HUES6 (cell line): Measurements from ENCODE around the gene ARHGAP30.
"Not testable (repeated sequence)": the region's sequence is repeated elsewhere in the genome, so short reads cannot be mapped to it uniquely, and the experiment has no call there.

Source experiments
- H3K27ac ChIP-seq: 2 replicates; pipeline ENCODE4 v1.7.0; 2013; ENCODE audit warnings: low read depth, mild to moderate bottlenecking, low read length, inconsistent platforms
- H3K27me3 ChIP-seq: 2 replicates; pipeline ENCODE4 v1.6.1; 2013; ENCODE audit warnings: low read length; ENCODE audit not compliant: control insufficient read depth, insufficient read depth
- H3K36me3 ChIP-seq: 2 replicates; pipeline ENCODE4 v1.6.1; 2013; ENCODE audit warnings: low read length; ENCODE audit not compliant: control insufficient read depth, insufficient read depth
- H3K4me1 ChIP-seq: 2 replicates; pipeline ENCODE4 v1.6.1; 2013; ENCODE audit warnings: low read length; ENCODE audit not compliant: control insufficient read depth, insufficient read depth
- H3K4me3 ChIP-seq: 2 replicates; pipeline ENCODE4 v1.5.1; 2013; ENCODE audit warnings: low read depth, low read length
- H3K9ac ChIP-seq: one replicate; pipeline ENCODE4 v1.6.1; 2013; ENCODE audit warnings: mild to moderate bottlenecking, low read length
- H3K9me3 ChIP-seq: 2 replicates; pipeline ENCODE4 v1.6.1; 2013; ENCODE audit warnings: low read depth, low read length; ENCODE audit not compliant: control insufficient read depth, insufficient read depth

Gene ARHGAP30

GRCh38 chr1:161019111-161019660 is 50.5 kb downstream of the ARHGAP30 start:
- H3K27me3 ChIP-seq, H3K36me3 ChIP-seq, H3K9me3 ChIP-seq: not testable (repeated sequence)
- Histone ChIP-seq H3K4me1 (peaks cover 24% of the 10 kb centered on the region), H3K4me3 (peak overlapping the region; percentile 90), H3K27ac (peak overlapping the region; percentile 74; the same call in 1 of the 2 replicates), H3K9ac (peak overlapping the region; percentile 95)

- Histone ChIP-seq H3K27me3 (no peaks in the 10 kb centered on the region), H3K36me3 (peaks cover under 1% of the 10 kb centered on the region; the same call in 1 of the 2 replicates), H3K4me3 (peak overlapping the region; percentile 90), H3K9me3 (no peaks in the 10 kb centered on the region), H3K9ac (no peak overlapping the region), H3K27ac (no peak overlapping the region), H3K4me1 (peaks cover 30% of the 10 kb centered on the region)
These were observed 51.1 kb downstream of the ARHGAP30 start for GRCh38 chr1:161018631-161018930.

GRCh38 chr1:161017756-161018630 is 51.7 kb downstream of the ARHGAP30 start:
- H3K27ac ChIP-seq, result 0 out of 2 replicates have a peak overlapping the region, but pooled peaks have one; percentile 2
- no peaks in the 10 kb centered on the region for H3K27me3 ChIP-seq
- peaks cover 6% of the 10 kb centered on the region; the same call in 1 of the 2 replicates for H3K36me3 ChIP-seq
- H3K4me3 ChIP-seq, result peak overlapping the region; percentile 90
- peak overlapping the region; percentile 18 for H3K9ac ChIP-seq
- H3K4me1 ChIP-seq, result peaks cover 36% of the 10 kb centered on the region
- no peaks in the 10 kb centered on the region for H3K9me3 ChIP-seq

- H3K27ac ChIP-seq, result not testable (repeated sequence)
These were observed 52.5 kb downstream of the ARHGAP30 start for GRCh38 chr1:161017181-161017580.

GRCh38 chr1:161016683-161017082 is 53.0 kb downstream of the ARHGAP30 start:
- not testable (repeated sequence) for H3K27ac ChIP-seq, H3K27me3 ChIP-seq, H3K9me3 ChIP-seq, H3K36me3 ChIP-seq, H3K9ac ChIP-seq, H3K4me3 ChIP-seq
- H3K4me1 ChIP-seq, result peaks cover 40% of the 10 kb centered on the region

More at GRCh38 chr1:161017181-161017580, 52.5 kb downstream of the ARHGAP30 start:
- H3K4me3 ChIP-seq, result 0 out of 2 replicates have a peak overlapping the region, but pooled peaks have one; percentile 16
- not testable (repeated sequence) for H3K36me3 ChIP-seq, H3K9me3 ChIP-seq, H3K9ac ChIP-seq, H3K27me3 ChIP-seq
- H3K4me1 ChIP-seq, result peaks cover 38% of the 10 kb centered on the region

- Histone ChIP-seq H3K4me1 (peaks cover 36% of the 10 kb centered on the region), H3K4me3 (no peak overlapping the region), H3K9me3 (no peaks in the 10 kb centered on the region), H3K36me3 (peaks cover 13% of the 10 kb centered on the region), H3K27ac (peak overlapping the region; percentile 20; the same call in 1 of the 2 replicates), H3K27me3 (no peaks in the 10 kb centered on the region), H3K9ac (peak overlapping the region; percentile 14)
These were observed 56.0 kb downstream of the ARHGAP30 start for GRCh38 chr1:161013488-161014230.

GRCh38 chr1:161013131-161013487 is 56.6 kb downstream of the ARHGAP30 start:
- peak overlapping the region; percentile 10 for H3K9ac ChIP-seq
- no peaks in the 10 kb centered on the region for H3K9me3 ChIP-seq
- no peak overlapping the region for H3K4me3 ChIP-seq
- H3K27ac ChIP-seq, result peak overlapping the region; percentile 20; the same call in 1 of the 2 replicates
- no peaks in the 10 kb centered on the region for H3K27me3 ChIP-seq
- H3K4me1 ChIP-seq, result peaks cover 33% of the 10 kb centered on the region
- H3K36me3 ChIP-seq, result peaks cover 14% of the 10 kb centered on the region

GRCh38 chr1:161012420-161012819 is 57.3 kb downstream of the ARHGAP30 start:
- H3K9me3 ChIP-seq, result no peaks in the 10 kb centered on the region
- no peaks in the 10 kb centered on the region for H3K27me3 ChIP-seq
- no peak overlapping the region for H3K9ac ChIP-seq
- H3K4me3 ChIP-seq, result no peak overlapping the region
- peaks cover 14% of the 10 kb centered on the region for H3K36me3 ChIP-seq
- peaks cover 26% of the 10 kb centered on the region for H3K4me1 ChIP-seq
- no peak overlapping the region for H3K27ac ChIP-seq

GRCh38 chr1:161009602-161010211 is 60.0 kb downstream of the ARHGAP30 start:
- H3K27me3 ChIP-seq, result no peaks in the 10 kb centered on the region
- no peak overlapping the region for H3K9ac ChIP-seq
- peaks cover 27% of the 10 kb centered on the region for H3K4me1 ChIP-seq
- H3K27ac ChIP-seq, result no peak overlapping the region
- no peak overlapping the region for H3K4me3 ChIP-seq
- H3K9me3 ChIP-seq, result no peaks in the 10 kb centered on the region
- peaks cover 14% of the 10 kb centered on the region for H3K36me3 ChIP-seq

GRCh38 chr1:161008869-161009510 is 60.7 kb downstream of the ARHGAP30 start:
- H3K27ac ChIP-seq, result no peak overlapping the region
- no peaks in the 10 kb centered on the region for H3K9me3 ChIP-seq
- H3K4me3 ChIP-seq, result no peak overlapping the region
- H3K27me3 ChIP-seq, result no peaks in the 10 kb centered on the region
- peaks cover 14% of the 10 kb centered on the region for H3K36me3 ChIP-seq
- peaks cover 21% of the 10 kb centered on the region for H3K4me1 ChIP-seq
- H3K9ac ChIP-seq, result no peak overlapping the region
